ENCODE results near the gene FARS2. TPM values are rescaled to one million over a fixed set of nuclear protein-coding genes. Genes with fewer than 3 reads are reported as not detected.

FARS2 gene
- total and polyA plus RNA-seq, 2 donors (not counting 1 experiment from before 2014, with no cell fraction given): 11.0 to 18.5 TPM

GRCh38 chr6:5809450-5809849 lies 548.1 kb downstream of the FARS2 start:
- no peaks in the 10 kb centered on the region for H3K27me3 ChIP-seq (ENCODE audit: control insufficient read depth, insufficient read depth, low read length)
- no peak overlapping the region for H3K9ac ChIP-seq (ENCODE audit: insufficient read depth, low read length)
- no peak overlapping the region for H3K4me3 ChIP-seq (replicated peaks in 1 of 4; ENCODE audit: control extremely low read depth in 1 of 4, insufficient read depth in 1 of 4, low read depth in 3 of 4, low read length in 4 of 4)
- no peak overlapping the region for H3K4me2 ChIP-seq (ENCODE audit: extremely low read depth, insufficient read depth, low read length)
- no peaks in the 10 kb centered on the region for H3K79me2 ChIP-seq (ENCODE audit: control insufficient read depth, insufficient read depth, low read length)
- TF ChIP-seq EZH2 (IDR thresholded peaks at IDR 0.05; ENCODE audit: low read length, missing control alignments) (no peak), CTCF (conservative IDR thresholded peaks at IDR 0.05 in 1 of 2, IDR thresholded peaks at IDR 0.05 in 1 of 2; ENCODE audit: low read depth in 1 of 2, low read length in 2 of 2) (no peak)
- H3K9me3 ChIP-seq (ENCODE audit: control insufficient read depth, insufficient read depth, low read depth, low read length): no peaks in the 10 kb centered on the region
- H3K4me1 ChIP-seq (ENCODE audit: control insufficient read depth, extremely low read depth, insufficient read depth, low read length): no peaks in the 10 kb centered on the region
- no peaks in the 10 kb centered on the region for H4K20me1 ChIP-seq (ENCODE audit: control insufficient read depth, extremely low read depth, insufficient read depth, low read length)
- H3K27ac ChIP-seq (ENCODE audit: insufficient read depth, low read length): no peak overlapping the region
- H3K36me3 ChIP-seq (ENCODE audit: control insufficient read depth, insufficient read depth, low read length): no peaks in the 10 kb centered on the region
- no peak for DNase-seq (ENCODE audit: low read depth in 2 of 2)
- H2AFZ ChIP-seq (ENCODE audit: low read length): no peak overlapping the region

GRCh38 chr6:5811997-5812396 lies 550.7 kb downstream of the FARS2 start:
- Histone ChIP-seq H3K27ac (ENCODE audit: insufficient read depth, low read length) (no peak overlapping the region), H3K36me3 (ENCODE audit: control insufficient read depth, insufficient read depth, low read length) (no peaks in the 10 kb centered on the region), H4K20me1 (ENCODE audit: control insufficient read depth, extremely low read depth, insufficient read depth, low read length) (no peaks in the 10 kb centered on the region), H3K9me3 (ENCODE audit: control insufficient read depth, insufficient read depth, low read depth, low read length) (no peaks in the 10 kb centered on the region), H3K4me3 (replicated peaks in 1 of 4; ENCODE audit: control extremely low read depth in 1 of 4, insufficient read depth in 1 of 4, low read depth in 3 of 4, low read length in 4 of 4) (no peak overlapping the region), H3K9ac (ENCODE audit: insufficient read depth, low read length) (no peak overlapping the region), H3K27me3 (ENCODE audit: control insufficient read depth, insufficient read depth, low read length) (no peaks in the 10 kb centered on the region), H3K79me2 (ENCODE audit: control insufficient read depth, insufficient read depth, low read length) (no peaks in the 10 kb centered on the region), H3K4me2 (ENCODE audit: extremely low read depth, insufficient read depth, low read length) (no peak overlapping the region), H3K4me1 (ENCODE audit: control insufficient read depth, extremely low read depth, insufficient read depth, low read length) (no peaks in the 10 kb centered on the region), H2AFZ (ENCODE audit: low read length) (no peak overlapping the region)
- no peak for TF ChIP-seq EZH2 (IDR thresholded peaks at IDR 0.05; ENCODE audit: low read length, missing control alignments)
- TF ChIP-seq CTCF (conservative IDR thresholded peaks at IDR 0.05 in 1 of 2, IDR thresholded peaks at IDR 0.05 in 1 of 2; ENCODE audit: low read depth in 1 of 2, low read length in 2 of 2): no peak
- DNase-seq (ENCODE audit: low read depth in 2 of 2): no peak

- Histone ChIP-seq H3K36me3 (ENCODE audit: control insufficient read depth, insufficient read depth, low read length) (no peaks in the 10 kb centered on the region), H3K27me3 (ENCODE audit: control insufficient read depth, insufficient read depth, low read length) (no peaks in the 10 kb centered on the region), H3K9ac (ENCODE audit: insufficient read depth, low read length) (no peak overlapping the region), H3K9me3 (ENCODE audit: control insufficient read depth, insufficient read depth, low read depth, low read length) (no peaks in the 10 kb centered on the region), H3K4me2 (ENCODE audit: extremely low read depth, insufficient read depth, low read length) (no peak overlapping the region), H3K79me2 (ENCODE audit: control insufficient read depth, insufficient read depth, low read length) (no peaks in the 10 kb centered on the region), H3K4me3 (replicated peaks in 1 of 4; ENCODE audit: control extremely low read depth in 1 of 4, insufficient read depth in 1 of 4, low read depth in 3 of 4, low read length in 4 of 4) (no peak overlapping the region), H2AFZ (ENCODE audit: low read length) (no peak overlapping the region), H4K20me1 (ENCODE audit: control insufficient read depth, extremely low read depth, insufficient read depth, low read length) (no peaks in the 10 kb centered on the region), H3K4me1 (ENCODE audit: control insufficient read depth, extremely low read depth, insufficient read depth, low read length) (no peaks in the 10 kb centered on the region), H3K27ac (ENCODE audit: insufficient read depth, low read length) (no peak overlapping the region)
- no peak for DNase-seq (ENCODE audit: low read depth in 2 of 2)
- TF ChIP-seq CTCF (conservative IDR thresholded peaks at IDR 0.05 in 1 of 2, IDR thresholded peaks at IDR 0.05 in 1 of 2; ENCODE audit: low read depth in 1 of 2, low read length in 2 of 2) (no peak), EZH2 (IDR thresholded peaks at IDR 0.05; ENCODE audit: low read length, missing control alignments) (no peak)
Measured at GRCh38 chr6:5813625-5814027, 552.3 kb downstream of the FARS2 start.

All from fibroblast of lung (primary cell).